GM21381 (cell line): Measurements from ENCODE around the gene KLK15.
"Not testable (repeated sequence)": the region's sequence is repeated elsewhere in the genome, so short reads cannot be mapped to it uniquely, and the experiment has no call there.

Experiments used
- ATAC-seq: cut with Tn5 transposase; IDR thresholded peaks from one replicate; pipeline ENCODE4 v1.9.1; 2021; ENCODE audit warnings: mild to moderate bottlenecking, moderate library complexity; ENCODE audit not compliant: unreplicated experiment

Gene KLK15

GRCh38 chr19:50797781-50798658 lies 35.4 kb downstream of the KLK15 start:
- ATAC-seq: no peak

- ATAC-seq: no peak
These were observed 36.0 kb downstream of the KLK15 start for GRCh38 chr19:50797429-50797780.

GRCh38 chr19:50796634-50797428 lies 36.5 kb downstream of the KLK15 start:
- no peak for ATAC-seq

- no peak for ATAC-seq
These were observed 37.2 kb downstream of the KLK15 start for GRCh38 chr19:50796128-50796633.

GRCh38 chr19:50795664-50796073 lies 37.7 kb downstream of the KLK15 start:
- ATAC-seq: no peak

- ATAC-seq: no peak
These were observed 38.3 kb downstream of the KLK15 start for GRCh38 chr19:50794876-50795663.

- no peak for ATAC-seq
These were observed 39.1 kb downstream of the KLK15 start for GRCh38 chr19:50794074-50794875.

- ATAC-seq: no peak
These were observed 39.8 kb downstream of the KLK15 start for GRCh38 chr19:50793558-50794065.

- ATAC-seq: no peak
These were observed 40.8 kb downstream of the KLK15 start for GRCh38 chr19:50792272-50793250.

GRCh38 chr19:50791594-50792271 lies 41.6 kb downstream of the KLK15 start:
- no peak for ATAC-seq

GRCh38 chr19:50790922-50791467 lies 42.4 kb downstream of the KLK15 start:
- ATAC-seq: no peak

GRCh38 chr19:50790396-50790795 lies 43.0 kb downstream of the KLK15 start, which contains the start of gene ACP4:
TSS of gene ACP4 (plus strand) at chr19:50790415. CDS start at chr19:50790415, 0 bp downstream.
- no peak for ATAC-seq

GRCh38 chr19:50785329-50785728 lies 48.0 kb downstream of the KLK15 start:
- ATAC-seq: no peak

- ATAC-seq: no peak
These were observed 48.7 kb downstream of the KLK15 start for GRCh38 chr19:50784710-50785109.

GRCh38 chr19:50783848-50784152 lies 49.6 kb downstream of the KLK15 start:
- ATAC-seq: not testable (repeated sequence)

GRCh38 chr19:50780753-50781435 lies 52.5 kb downstream of the KLK15 start:
- ATAC-seq: no peak
